Smooth muscle cell (in vitro differentiated cells): Measurements from ENCODE around the gene CIDEB. TPM values are rescaled to one million over a fixed set of nuclear protein-coding genes. Genes with fewer than 3 reads are reported as not detected.

Experiments
- DNase-seq: peaks from one replicate; lab custom pipeline; 2025; ENCODE audit not compliant: unreplicated experiment; lab: John Stamatoyannopoulos, UW
- H2AFZ ChIP-seq: fragments of 200-600 bp; sonication (generic); 2 replicates; pipeline ENCODE4 v1.6.0; 2016; ENCODE audit warnings: antibody characterized with exemption, low read depth, mild to moderate bottlenecking
- H3F3A ChIP-seq: fragments of 200-600 bp; sonication (generic); 2 replicates; pipeline ENCODE4 v1.6.0; 2017; ENCODE audit warnings: antibody characterized with exemption, low read depth
- H3K27ac ChIP-seq: fragments of 200-600 bp; sonication (generic); 2 replicates; pipeline ENCODE4 v1.5.1; 2016; ENCODE audit warnings: low read depth, mild to moderate bottlenecking
- H3K27me3 ChIP-seq: fragments of 200-600 bp; sonication (generic); 2 replicates; pipeline ENCODE4 v1.6.1; 2016; ENCODE audit warnings: low read depth, mild to moderate bottlenecking
- H3K36me3 ChIP-seq: fragments of 200-600 bp; sonication (generic); 2 replicates; pipeline ENCODE4 v1.5.1; 2016; ENCODE audit warnings: low read depth
- H3K4me1 ChIP-seq: fragments of 200-600 bp; sonication (generic); 2 replicates; pipeline ENCODE4 v1.5.1; 2016; ENCODE audit warnings: low read depth
- H3K4me2 ChIP-seq: fragments of 200-600 bp; sonication (generic); 2 replicates; pipeline ENCODE4 v1.6.0; 2016; ENCODE audit warnings: mild to moderate bottlenecking
- H3K4me3 ChIP-seq: fragments of 200-600 bp; sonication (generic); 2 replicates; pipeline ENCODE4 v1.5.1; 2016; ENCODE audit warnings: mild to moderate bottlenecking
- H3K79me2 ChIP-seq: fragments of 200-600 bp; sonication (generic); 2 replicates; pipeline ENCODE4 v1.6.0; 2016; ENCODE audit warnings: low read depth, mild to moderate bottlenecking
- H3K9ac ChIP-seq: fragments of 200-600 bp; sonication (generic); 2 replicates; pipeline ENCODE4 v1.6.0; 2016; ENCODE audit warnings: low read depth
- H3K9me3 ChIP-seq: fragments of 200-600 bp; sonication (generic); replicated peaks from 2 replicates; pipeline ENCODE4 v1.5.1; 2016; ENCODE audit warnings: low read depth
- H4K20me1 ChIP-seq: fragments of 200-600 bp; sonication (generic); 2 replicates; pipeline ENCODE4 v1.6.0; 2016; ENCODE audit warnings: low read depth
- CTCF ChIP-seq: fragments of 200-600 bp; sonication (generic); IDR thresholded peaks from 2 replicates; pipeline ENCODE4 v1.5.1; 2017; ENCODE audit warnings: borderline replicate concordance, mild to moderate bottlenecking, antibody characterized with exemption; ENCODE audit not compliant: insufficient read depth, poor library complexity, severe bottlenecking
- WGBS: methylation state at CpG from one replicate; pipeline ENCODE4 v1.1.7; 2016; ENCODE audit warnings: low lambda C conversion rate; 5-methylcytosine and 5-hydroxymethylcytosine counted together
- polyA plus RNA-seq: library from polyadenylated mRNA; unstranded; fragments of >200 nt; fragmentation: Nextera tagmentation; extraction: Ambion mirVana; gene quantifications from 2 replicates; pipeline ENCODE4 v1.2.1, GENCODE V29; 2016
- total RNA-seq: library from RNA; depleted of rRNA; stranded (reverse); fragments of >200 nt; gene quantifications from 2 replicates; pipeline ENCODE4 v1.2.3, GENCODE V29; 2014

CIDEB gene
- total and polyA plus RNA-seq, 2 experiments from 2014 or later, result not detected

GRCh38 chr14:24277071-24277470 is 30.7 kb downstream of the CIDEB start:
- Histone ChIP-seq H3K36me3 (no peaks in the 10 kb centered on the region), H3K4me1 (no peaks in the 10 kb centered on the region), H3K27me3 (no peaks in the 10 kb centered on the region), H3F3A (no peaks in the 10 kb centered on the region), H2AFZ (no peak overlapping the region), H3K4me3 (no peak overlapping the region), H3K9ac (no peak overlapping the region), H3K79me2 (no peaks in the 10 kb centered on the region), H3K9me3 (no peaks in the 10 kb centered on the region), H3K4me2 (no peak overlapping the region), H4K20me1 (no peaks in the 10 kb centered on the region), H3K27ac (no peak overlapping the region)
- no peak for TF ChIP-seq CTCF
- WGBS, result 95% methylated on average over 6 of the region's 6 CpGs
- DNase-seq, result no peak

GRCh38 chr14:24274101-24274543 is 33.7 kb downstream of the CIDEB start:
- Histone ChIP-seq H3K4me3 (no peak overlapping the region), H3K4me1 (no peaks in the 10 kb centered on the region), H3K4me2 (no peak overlapping the region), H3K9me3 (no peaks in the 10 kb centered on the region), H4K20me1 (no peaks in the 10 kb centered on the region), H3K79me2 (no peaks in the 10 kb centered on the region), H3K9ac (no peak overlapping the region), H3F3A (no peaks in the 10 kb centered on the region), H3K27me3 (no peaks in the 10 kb centered on the region), H3K27ac (peak overlapping the region; percentile 35), H2AFZ (no peak overlapping the region), H3K36me3 (no peaks in the 10 kb centered on the region)
- no peak for DNase-seq
- 73% methylated on average over 3 of the region's 3 CpGs for WGBS
- TF ChIP-seq CTCF, result no peak

- DNase-seq, result no peak
Observed at GRCh38 chr14:24273422-24273998, 34.3 kb downstream of the CIDEB start.

More at GRCh38 chr14:24273422-24273998, 34.3 kb downstream of the CIDEB start:
- no peak overlapping the region for H2AFZ ChIP-seq
- H3K4me1 ChIP-seq, result no peaks in the 10 kb centered on the region
- WGBS, result 60% methylated on average over 3 of the region's 3 CpGs
- no peaks in the 10 kb centered on the region for H4K20me1 ChIP-seq
- TF ChIP-seq CTCF, result no peak
- no peaks in the 10 kb centered on the region for H3K36me3 ChIP-seq
- no peak overlapping the region for H3K4me3 ChIP-seq
- no peaks in the 10 kb centered on the region for H3K79me2 ChIP-seq
- H3F3A ChIP-seq, result no peaks in the 10 kb centered on the region
- no peak overlapping the region for H3K9ac ChIP-seq
- H3K27ac ChIP-seq, result no peak overlapping the region
- H3K27me3 ChIP-seq, result no peaks in the 10 kb centered on the region
- no peak overlapping the region for H3K4me2 ChIP-seq
- no peaks in the 10 kb centered on the region for H3K9me3 ChIP-seq
